Gastroesophageal sphincter (tissue), 3 donors: ENCODE results near the gene ZCCHC7.

Source experiments
- EP300 ChIP-seq: sonication (generic); formaldehyde crosslinking; IDR thresholded peaks from one replicate; pipeline ENCODE4 v1.6.1; 2017; ENCODE audit warnings: antibody characterized with exemption, mild to moderate bottlenecking
- TF ChIP-seq, protein P1 (sequence below), 4 experiments: fragments of 200-600 bp in 2 of 4; fragments of 450-650 bp in 2 of 4; sonication (generic) in 1 of 4; IDR thresholded peaks; one replicate each; pipeline ENCODE4 v1.5.1; 2017 to 2019; ENCODE audit warnings: antibody characterized with exemption in 4 of 4, mild to moderate bottlenecking in 2 of 4, moderate library complexity in 2 of 4

DNA sequence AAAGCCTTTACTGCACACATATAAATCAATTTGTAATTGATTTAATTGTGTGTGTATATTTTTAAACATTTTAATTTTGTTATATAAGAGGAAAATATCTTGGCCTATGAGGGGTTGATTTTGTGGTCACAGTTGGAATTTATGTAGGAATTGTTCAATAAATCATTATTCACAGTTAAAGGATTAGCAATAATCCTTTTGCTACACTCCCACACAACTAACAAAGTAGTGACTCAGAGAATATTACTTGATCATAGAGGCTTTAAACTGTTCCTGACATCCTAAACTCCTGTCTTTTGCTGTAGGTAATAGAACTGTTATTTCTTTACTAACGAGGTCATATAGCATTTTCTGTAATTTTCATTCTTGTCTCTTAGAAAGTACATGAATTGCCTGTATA is 95.5 kb downstream of the ZCCHC7 start:
- TF ChIP-seq, protein P1, sequence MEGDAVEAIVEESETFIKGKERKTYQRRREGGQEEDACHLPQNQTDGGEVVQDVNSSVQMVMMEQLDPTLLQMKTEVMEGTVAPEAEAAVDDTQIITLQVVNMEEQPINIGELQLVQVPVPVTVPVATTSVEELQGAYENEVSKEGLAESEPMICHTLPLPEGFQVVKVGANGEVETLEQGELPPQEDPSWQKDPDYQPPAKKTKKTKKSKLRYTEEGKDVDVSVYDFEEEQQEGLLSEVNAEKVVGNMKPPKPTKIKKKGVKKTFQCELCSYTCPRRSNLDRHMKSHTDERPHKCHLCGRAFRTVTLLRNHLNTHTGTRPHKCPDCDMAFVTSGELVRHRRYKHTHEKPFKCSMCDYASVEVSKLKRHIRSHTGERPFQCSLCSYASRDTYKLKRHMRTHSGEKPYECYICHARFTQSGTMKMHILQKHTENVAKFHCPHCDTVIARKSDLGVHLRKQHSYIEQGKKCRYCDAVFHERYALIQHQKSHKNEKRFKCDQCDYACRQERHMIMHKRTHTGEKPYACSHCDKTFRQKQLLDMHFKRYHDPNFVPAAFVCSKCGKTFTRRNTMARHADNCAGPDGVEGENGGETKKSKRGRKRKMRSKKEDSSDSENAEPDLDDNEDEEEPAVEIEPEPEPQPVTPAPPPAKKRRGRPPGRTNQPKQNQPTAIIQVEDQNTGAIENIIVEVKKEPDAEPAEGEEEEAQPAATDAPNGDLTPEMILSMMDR (IDR thresholded peaks at IDR 0.05): no peak
- no peak for TF ChIP-seq EP300
